HL-60 (cell line): ENCODE results near the gene CCNO.

Source experiments
- CTCF ChIP-seq: IDR thresholded peaks from one replicate; pipeline ENCODE4 v1.5.1; 2011; ENCODE audit warnings: low read length, control low read depth, inconsistent platforms; ENCODE audit not compliant: insufficient read depth
- GABPA ChIP-seq: IDR thresholded peaks from 2 replicates; pipeline ENCODE4 v1.6.1; 2012; ENCODE audit warnings: low read depth
- POLR2AphosphoS5 ChIP-seq: IDR thresholded peaks from 2 replicates; pipeline ENCODE4 v1.6.1; 2012; ENCODE audit warnings: low read depth
- REST ChIP-seq: IDR thresholded peaks from 2 replicates; pipeline ENCODE4 v1.6.1; 2012; ENCODE audit warnings: low read depth; ENCODE audit not compliant: insufficient replicate concordance
- SPI1 ChIP-seq: IDR thresholded peaks from 2 replicates; pipeline ENCODE4 v1.6.1; 2012; ENCODE audit warnings: low read depth, mild to moderate bottlenecking, borderline replicate concordance

- TF ChIP-seq CTCF, result no peak
- TF ChIP-seq POLR2AphosphoS5, result no peak
- TF ChIP-seq REST, result no peak
- TF ChIP-seq GABPA, result no peak
- no peak for TF ChIP-seq SPI1
Observed at GRCh38 chr5:55258339-55258738, 24.9 kb upstream of the CCNO start.
